Fibroblast of upper back skin (primary cell): ENCODE results near the gene TESMIN.

Experiments
- DNase-seq: peaks from one replicate; pipeline ENCODE4 v3.0.0-alpha.2; 2013

The TESMIN gene

DNA sequence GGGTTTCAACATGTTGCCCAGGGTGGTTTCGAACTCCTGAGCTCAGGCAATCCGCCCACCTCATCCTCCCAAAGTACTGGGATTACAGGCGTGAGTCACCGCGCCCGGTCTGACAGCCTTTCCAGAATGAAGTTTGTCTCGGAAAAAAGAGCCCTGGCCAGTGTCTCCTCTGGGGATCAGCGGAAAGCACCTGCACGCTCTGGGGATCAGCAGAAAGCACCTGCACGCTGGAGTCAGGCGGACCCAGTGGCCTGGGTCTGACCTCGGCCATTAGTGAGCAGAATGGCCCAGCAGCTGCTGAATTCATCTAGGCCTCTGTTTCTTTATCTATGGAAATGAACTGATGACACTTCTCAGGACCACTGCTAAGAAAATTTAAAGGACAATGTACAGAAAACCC lies 10.5 kb upstream of the TESMIN start:
- DNase-seq, result no peak

DNA sequence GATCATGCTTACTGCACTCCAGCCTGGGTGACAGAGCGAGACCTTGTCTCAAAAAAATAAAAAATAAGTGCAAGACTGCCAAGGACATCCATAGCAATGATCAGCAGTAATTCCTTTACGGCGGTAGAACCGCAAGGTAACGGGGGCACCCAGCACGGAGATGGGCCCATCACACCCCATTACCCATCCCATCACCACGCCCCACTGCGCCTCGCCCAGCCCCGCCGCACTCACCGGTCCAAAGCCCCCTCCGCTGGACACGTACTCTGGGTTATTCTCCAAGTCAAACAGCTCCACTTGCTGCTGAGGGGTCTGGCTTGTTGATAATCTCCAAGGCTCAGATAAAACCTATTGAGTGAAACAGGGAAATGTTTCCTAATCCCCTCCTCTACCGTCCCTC lies 8.7 kb upstream of the TESMIN start:
- no peak for DNase-seq

DNA sequence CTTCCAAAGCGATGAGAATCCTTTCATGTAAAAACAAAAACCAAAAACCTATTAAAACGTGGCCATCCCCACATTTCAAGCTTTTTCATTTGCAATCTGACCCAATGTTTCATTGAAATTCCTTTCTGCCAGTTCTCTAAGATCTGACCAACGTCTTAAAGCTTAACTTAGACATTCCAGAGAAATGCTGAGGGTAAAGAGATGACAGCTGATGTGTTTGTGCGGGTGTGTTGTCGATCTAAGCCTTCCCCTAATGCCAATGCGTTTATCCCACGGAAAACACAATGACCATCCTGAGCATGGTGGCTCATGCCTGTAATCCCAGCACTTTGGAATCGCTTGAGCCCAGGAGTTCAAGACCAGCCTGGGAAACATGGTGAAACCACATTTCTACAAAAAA lies 6.4 kb upstream of the TESMIN start:
- DNase-seq, result no peak

DNA sequence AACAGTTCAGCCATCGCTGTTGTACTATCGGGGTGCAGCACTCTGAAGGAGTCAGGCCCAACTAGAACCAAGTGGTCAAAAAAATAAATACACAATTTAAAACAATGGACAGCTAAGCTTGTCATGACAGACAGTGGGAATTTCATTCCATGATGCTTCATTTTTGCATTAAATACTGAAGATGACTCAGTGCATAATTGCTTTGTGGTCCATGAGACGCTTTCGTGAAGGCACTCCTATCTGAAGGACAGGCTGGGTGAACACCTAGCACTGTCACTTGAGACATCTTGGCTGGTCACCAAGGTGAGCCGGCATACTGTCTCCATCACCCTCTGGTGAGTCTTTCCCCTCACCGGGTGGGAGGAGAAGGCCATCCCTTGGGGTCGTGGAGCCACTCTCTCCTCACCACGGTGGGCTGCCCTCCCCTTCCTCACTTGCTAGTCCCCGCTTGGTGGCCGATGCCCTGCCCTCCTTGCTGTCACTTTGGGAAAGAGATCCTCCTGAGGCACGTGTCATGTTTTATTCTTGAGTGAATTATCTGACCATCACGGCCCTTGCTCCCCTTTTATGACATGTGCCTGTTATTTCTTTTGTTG lies 4.9 kb upstream of the TESMIN start:
- DNase-seq, result peak; percentile 20

DNA sequence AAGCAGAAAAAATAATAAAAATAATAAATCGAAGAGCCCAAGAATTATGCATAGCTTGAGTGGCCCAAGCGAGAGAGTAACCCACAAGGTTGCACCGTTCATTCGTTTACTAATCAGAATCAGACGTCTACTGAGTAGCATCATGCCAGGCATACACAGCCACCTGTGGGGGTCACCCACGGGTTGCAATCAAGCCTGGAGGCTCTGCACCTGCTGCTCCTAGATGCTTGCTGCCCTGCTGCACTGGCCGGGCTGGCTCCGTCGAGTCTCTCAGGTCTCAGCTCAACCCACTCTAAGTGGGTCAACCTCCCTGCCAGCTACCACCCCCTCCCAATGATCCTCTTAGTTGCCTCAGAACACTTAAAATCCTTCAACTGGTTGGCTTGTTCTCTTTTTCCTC lies 2.0 kb upstream of the TESMIN start:
- no peak for DNase-seq

DNA sequence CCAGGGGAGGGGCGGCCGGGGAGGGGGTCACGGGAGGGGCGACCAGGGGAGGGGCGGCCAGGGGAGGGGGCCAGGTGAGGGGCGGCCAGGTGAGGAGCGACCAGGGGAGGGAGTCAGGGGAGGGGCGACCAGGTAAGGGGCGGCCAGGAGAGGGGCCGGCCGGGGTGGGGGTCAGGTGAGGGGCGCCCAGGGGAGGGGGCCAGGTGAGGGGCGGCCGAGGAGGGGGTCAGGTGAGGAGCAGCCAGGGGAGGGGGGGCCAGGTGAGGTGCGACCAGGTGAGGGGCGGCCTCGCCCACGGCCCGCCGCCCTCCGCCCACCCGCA lies 355 bp downstream of the TESMIN start:
- DNase-seq, result no peak

DNA sequence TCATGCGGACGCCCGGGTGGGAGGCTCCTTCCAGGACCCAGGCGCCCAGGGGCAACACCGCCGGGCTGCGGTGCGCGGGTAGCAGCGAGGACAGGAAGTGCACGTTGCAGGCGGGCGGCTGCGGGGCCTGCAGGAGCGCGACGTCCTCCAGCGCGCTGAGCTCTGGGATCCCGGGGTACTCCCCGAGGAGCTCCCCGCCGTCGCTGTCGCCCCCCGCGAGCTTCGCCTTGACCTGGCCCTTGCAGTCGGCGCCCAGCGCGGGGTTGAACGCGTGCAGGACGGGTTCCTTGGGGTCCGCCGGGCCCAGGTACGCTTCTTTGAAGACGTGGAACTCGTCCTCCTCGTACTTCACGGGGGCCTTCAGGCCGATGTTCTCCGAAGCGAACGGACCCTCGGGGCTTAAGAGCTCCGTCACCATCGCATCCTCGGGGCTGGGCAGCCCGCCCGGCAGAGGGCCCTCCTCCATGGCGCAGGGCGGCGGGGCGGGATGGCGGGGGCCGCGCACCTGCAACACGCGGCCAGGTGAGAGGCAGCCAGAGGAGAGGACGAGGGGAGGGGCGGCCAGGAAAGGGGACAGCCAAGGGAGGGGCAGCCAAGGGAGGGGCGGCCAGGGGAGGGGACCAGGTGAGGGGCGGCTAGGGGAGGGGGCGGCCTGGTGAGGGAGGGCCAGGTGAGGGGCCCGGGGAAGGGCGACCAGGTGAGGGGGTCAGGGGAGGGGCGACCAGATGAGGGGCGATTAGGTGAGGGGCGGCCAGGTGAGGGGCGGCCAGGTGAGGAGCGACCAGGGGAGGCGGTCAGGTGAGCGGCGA lies 921 bp downstream of the TESMIN start:
- no peak for DNase-seq

DNA sequence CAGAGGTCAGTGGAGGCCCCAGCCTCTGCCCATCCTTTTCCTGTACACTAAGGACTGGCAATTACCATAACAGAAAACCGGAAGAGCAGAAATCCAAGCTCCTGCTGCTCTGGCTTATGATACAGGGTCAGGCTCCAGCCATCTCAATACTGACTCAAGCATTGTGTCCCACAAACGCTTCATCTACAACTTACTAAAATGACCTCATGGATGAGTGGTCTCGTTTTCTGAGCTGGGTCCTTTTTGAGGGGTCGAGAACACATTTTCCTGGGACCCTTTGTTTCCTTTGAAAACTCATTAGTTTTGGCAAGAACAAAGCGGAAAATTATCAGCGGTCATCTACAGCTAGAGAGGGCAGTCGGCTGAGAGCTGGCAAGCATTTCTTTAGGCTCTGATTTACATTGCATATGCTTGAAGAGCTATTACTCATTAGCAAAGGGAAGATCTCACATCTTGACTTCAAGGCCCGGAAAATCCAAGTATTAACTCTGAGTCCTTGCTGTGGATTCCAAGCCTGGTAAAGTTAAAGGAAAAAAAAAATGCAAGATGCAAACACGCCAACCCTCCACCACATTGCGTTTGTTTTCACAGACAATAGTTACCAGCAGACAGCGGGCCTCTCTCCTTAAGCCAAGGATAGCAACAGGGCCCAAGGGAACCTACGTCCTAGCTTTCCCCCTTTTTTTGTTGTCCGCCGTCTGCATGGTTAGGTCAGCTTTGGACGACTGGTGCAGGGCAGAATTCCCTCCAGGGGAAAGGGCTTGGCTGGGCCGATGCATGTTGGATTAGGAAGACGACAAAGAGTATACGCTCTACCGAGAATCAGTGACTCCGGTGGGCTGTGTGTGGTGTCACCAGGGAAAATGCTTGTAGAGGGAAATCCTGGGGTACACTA lies 1.8 kb downstream of the TESMIN start:
- DNase-seq, result peak; percentile 17

DNA sequence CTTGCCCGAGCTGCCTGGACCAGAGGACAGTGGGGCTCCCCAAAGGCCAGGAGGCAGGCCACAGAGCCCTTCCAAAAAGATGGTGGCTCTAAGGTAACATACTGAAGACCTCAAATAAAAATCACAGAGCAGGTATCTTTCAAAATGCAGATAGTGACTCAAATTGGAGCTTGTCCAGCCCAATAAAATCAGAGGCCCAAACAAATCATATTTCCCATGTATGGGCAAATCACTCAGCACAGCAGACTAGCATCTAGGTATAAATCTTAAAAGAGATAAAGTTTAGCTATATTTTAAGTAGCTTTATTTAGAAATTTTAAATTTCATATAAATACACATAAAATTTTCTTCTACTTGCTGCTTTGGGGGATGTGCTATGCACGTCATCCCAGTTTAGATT lies 3.3 kb downstream of the TESMIN start:
- no peak for DNase-seq

DNA sequence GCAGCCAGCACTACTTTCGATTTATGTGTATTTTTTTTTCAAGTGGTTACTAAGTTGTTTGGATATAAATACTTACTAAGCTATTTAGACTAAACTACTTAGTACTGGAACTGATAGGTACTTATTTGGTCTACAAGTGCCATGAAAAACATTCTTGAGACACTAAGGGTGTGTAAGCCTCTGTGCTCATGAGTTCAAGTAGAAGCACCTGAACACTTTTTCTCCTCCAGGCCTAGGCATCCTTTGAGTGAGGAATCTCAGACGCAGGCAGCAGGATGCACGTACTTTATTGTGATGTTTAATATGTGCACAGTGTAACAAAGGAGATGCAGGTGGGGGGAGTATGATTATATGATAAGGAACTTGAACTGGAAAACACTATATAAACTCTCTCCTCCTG lies 7.8 kb downstream of the TESMIN start:
- DNase-seq, result no peak

DNA sequence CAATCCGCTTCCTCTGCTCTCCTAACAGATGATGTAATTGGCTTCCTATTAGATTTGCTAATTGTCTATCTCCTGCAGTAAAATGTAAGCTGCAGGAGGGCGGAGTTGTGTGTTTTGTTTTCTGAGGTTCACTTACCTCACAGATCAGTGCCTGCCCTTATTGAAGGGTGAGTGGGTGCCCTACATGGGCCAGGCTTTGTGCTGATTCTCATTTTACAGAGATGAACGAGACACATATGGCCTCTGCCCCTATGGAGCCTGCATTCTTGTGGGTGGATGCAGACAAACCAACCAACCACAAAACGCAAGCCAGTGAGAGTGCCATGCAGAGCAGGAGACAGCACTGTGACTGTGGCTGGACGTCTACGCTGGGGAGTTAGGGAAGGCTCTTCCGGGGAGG lies 9.9 kb downstream of the TESMIN start:
- peak; percentile 48 for DNase-seq

DNA sequence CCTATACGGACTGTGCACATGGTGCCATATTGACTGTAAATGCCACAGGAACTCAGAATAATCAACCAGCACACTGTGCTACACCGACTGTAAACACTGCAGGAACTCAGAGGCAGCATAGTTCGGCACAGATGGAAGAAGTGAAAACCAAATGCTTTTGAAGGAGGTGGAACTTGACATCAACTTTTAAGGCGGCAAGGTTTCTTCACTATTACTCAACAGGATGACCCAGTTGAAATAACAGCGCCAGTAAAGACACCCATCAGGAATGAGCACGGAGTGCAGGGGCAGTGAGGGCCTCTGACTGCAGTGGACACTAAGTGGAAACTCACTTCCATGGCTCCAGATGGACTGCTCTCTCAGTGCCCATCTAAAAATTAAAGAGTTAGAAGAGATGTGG lies 15.7 kb downstream of the TESMIN start:
- DNase-seq, result no peak

DNA sequence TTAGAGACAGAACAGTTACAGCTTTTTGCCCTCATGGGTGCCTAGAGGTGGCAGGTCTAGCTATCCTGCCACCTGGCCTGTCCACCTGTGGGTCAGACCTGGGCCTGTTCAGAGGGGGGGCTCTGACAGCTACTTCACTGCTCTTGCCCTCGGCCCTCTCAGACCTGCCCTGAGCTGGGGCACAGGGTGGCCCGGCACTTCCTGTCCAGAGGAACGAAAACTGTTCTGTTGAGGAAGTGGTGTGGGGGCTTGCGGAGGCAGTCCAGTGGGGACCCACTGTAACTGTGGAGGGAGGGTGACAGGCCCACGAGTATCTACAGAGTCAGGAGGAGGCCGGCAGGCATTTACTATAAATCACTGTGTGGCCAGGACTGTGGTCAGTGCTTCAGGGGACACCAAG lies 16.2 kb downstream of the TESMIN start:
- DNase-seq, result no peak

DNA sequence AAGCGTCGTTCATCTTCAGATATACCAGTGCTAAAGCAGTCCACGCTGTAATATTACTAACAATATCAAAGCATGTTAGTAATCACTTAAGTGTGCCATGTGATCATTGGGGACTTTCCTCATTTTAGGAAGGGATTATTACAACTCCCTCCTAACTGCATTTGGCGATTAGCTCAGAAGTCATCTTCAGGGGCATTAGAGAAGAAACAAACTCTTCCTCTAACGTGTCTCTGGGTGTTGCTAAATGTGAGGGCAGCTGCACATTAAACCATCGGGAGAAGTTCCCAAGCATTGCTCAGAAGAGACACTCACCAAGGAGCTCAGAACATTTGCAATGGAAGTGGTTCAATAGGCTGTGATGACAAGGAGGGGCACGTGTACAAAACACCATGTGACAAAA lies 17.2 kb downstream of the TESMIN start:
- DNase-seq, result no peak

DNA sequence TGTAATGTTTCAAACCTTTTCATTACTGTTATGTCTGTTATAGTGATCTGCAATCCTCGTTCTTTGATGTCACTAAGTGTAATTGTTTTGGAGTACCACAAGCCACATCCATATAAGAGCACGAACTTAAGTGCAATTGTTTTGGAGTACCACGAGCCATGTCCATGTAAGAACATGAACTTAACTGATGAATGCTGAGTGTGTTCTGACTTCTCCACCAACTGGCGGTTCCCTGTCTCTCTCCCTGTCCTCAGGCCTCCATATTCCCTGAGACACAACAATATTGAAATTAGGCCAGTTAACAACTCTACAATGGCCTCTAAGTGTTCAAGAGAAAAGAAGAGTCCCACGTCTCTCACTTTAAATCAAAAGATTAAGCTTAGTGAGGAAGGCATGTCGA lies 23.5 kb downstream of the TESMIN start:
- no peak for DNase-seq

DNA sequence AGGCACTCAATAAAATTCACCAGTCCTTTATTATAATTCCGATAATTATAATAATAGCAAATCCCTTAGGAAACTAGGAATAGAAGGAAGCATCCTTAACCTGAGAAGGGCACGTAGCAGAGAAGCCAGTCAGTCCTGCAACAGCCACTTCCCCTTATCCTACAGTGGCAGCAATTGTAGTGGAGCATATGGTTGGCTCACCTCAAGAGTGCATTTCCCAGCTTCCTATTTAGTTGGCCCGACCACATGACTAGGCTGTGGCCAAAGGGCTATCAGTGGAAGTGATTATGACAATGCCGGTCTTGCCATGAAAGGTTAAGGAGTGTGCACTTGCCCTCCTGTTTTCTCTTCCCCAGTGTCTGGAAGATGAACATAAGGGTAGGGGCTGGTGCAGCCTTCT lies 27.0 kb downstream of the TESMIN start:
- no peak for DNase-seq

DNA sequence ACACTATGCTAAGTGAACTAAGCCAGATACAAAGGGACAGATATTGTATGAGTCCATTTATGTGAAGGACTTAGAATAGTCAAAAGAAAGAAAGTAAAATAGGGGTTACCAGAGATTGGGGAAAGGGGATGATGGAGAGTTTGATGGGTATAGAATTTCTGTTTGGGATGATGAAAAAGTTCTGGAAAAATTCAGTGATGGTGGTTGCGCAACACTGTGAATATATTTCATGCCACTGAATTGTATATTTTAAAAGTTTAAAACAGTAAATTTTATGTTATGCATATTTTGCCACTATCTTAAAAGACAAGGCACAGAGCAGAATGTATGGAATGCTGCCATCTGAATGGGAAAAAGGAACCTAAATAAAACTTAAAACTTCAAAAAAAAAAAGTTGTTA lies 29.2 kb downstream of the TESMIN start:
- DNase-seq, result no peak

DNA sequence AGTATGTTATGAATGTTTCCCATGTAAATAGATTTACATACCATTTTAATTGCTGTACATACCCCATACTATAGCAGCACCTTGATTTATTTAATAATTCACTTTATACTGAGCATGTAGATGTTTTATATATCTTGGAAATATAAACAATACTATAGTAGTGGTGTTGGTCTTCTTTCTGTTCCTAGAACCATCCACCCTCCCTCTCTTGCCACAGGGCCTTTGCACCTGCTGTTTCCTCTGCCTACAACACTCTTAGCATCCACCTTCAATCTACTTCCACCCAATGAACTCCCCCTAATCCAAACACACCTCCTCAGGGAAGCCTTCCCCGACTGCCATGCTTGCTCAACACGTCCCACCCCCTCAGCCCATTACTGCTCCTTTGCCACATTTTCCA lies 30.2 kb downstream of the TESMIN start:
- DNase-seq, result no peak

DNA sequence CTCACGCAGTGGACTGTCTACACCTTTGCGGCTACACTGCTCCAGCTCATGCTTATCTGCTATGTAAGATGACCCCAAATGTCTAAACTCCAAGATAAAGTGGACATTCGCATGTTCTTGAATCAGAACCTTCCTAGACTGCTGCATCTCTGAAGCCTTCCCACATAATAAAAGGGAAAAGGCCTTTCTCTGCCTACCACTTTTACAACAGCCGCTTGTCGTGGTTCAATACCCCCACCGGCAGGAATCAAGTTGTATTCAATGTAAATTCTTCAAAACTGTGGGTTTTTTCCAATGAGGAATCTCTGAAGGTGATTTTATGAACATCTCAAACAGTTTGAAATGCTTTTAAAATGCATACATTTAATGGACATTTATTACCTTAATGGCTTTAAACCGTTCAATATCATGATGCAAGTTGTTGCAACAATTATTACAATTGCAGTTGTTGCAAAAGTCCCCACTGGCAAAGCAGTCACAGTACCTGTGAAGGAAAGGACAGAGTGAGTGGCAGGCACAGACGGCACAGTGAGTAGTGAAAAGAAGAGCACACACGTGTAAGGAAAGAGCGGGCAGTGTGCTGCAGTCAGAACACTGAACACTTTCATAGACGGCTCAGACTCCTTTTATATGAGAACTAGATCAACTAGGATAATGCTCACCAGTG lies 35.7 kb downstream of the TESMIN start:
- no peak for DNase-seq

DNA sequence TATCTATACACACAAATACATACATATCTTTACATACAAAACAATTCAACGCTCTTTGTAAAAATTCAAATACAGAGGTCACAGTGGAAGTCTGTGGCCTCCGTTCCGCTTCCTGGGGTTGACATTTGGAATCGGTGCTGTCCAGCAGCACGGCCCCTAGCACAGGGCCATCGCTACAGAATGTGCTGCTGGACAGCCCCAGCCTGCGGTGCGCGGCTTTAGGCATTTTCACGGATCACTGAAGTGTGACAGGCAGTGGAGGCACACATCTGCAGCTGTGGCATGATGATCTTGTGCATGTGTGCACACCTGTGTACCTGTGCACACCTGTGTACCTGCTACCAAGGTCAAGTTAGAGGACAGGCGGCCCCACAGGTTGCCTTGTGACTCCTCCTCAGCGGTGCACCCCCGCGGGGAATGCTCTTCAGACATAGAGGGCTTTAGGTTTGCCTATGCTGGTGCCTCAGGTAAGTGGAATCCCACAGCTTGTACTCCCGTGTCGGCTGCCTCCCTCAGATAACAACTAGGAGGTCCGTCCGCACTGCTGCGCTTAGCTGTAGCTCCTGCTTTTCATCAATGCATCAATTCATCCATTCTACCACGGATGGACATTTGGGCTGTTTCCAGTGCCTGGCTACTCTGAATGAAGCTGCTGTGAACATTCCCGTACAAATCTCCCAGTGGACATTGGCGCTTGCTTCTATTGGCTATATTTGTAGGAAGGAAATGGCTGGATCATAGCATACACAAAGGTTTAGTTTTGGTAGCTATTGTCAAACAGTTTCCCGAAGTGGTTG lies 37.1 kb downstream of the TESMIN start:
- no peak for DNase-seq

DNA sequence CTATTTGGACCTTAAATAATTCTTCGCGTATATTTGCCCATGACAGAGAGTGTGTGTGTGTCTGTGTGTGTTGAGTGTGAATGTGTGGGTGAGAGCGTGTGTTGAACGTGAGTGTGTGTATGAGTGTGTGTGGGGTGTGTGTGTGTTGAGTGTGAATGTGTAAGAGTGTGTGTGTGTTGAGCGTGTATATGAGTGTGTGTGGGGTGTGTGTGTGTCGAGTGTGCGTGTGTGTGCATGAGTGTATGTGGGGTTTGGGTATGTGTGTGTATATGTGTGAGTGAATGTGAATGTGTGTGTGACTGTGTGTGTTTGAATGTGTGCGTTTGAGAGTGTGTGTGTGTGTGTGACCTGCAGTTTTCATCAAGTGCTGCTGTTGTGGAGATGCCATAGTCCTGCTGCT lies 40.2 kb downstream of the TESMIN start:
- no peak for DNase-seq

DNA sequence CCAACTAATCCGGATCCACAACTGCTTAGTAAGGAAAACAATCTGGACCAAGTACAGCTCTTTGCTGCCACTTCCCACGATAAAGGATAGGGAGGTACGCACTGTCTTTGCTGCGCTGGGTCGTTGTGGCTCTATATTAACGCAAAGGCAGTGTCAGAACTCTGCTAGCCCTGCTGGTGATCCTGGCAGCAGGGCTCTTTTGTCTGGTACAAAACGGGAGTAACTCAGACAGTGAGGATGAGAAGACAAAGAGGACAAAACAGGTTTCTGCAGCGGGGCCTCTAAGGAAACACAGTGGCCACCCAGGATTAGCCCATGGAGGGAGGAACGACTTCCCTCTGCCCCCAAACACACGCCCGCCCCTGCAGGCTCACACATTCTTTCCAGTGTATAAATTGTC lies 40.9 kb downstream of the TESMIN start:
- no peak for DNase-seq

DNA sequence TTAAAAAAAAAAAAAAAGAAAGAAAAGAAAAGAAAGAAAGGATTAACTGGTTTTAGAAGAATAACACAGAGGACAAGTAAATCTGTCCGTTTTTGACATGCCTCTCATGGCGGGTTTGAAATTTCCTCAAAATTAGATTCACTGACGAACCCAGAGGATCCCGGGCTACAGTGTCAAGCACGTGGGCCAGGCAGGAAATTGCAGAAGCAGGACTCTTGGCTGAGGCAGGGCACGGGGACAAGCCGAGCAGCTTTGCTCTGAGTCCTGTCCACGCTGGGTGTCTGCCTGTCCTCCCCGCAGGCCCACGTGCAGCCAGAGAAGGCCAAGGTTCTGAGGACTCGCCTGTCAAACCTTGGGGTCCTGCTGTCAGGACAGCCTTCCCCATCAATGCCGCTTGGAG lies 42.3 kb downstream of the TESMIN start:
- no peak for DNase-seq
